Dermis blood vessel endothelial cell (primary cell): Measurements from ENCODE around the gene C6orf89. TPM values are rescaled to one million over a fixed set of nuclear protein-coding genes. Genes with fewer than 3 reads are reported as not detected.
A peak's percentile ranks its signal among the peaks of the same experiment; 100 is the strongest.
"Not testable (repeated sequence)": the region's sequence is repeated elsewhere in the genome, so short reads cannot be mapped to it uniquely, and the experiment has no call there.

Source experiments
- DNase-seq: peaks from one replicate; pipeline ENCODE4 v3.0.0; 2010
- total RNA-seq: library from RNA; depleted of rRNA; stranded (reverse); fragments of >200 nt; gene quantifications from 2 replicates; pipeline ENCODE4 v1.2.3, GENCODE V29; 2014

Gene C6orf89
- total RNA-seq, 1 donor from 2014 or later: 27.7 TPM

- DNase-seq: no peak
These were observed 3.1 kb downstream of the C6orf89 start for GRCh38 chr6:36888654-36889481.

DNA sequence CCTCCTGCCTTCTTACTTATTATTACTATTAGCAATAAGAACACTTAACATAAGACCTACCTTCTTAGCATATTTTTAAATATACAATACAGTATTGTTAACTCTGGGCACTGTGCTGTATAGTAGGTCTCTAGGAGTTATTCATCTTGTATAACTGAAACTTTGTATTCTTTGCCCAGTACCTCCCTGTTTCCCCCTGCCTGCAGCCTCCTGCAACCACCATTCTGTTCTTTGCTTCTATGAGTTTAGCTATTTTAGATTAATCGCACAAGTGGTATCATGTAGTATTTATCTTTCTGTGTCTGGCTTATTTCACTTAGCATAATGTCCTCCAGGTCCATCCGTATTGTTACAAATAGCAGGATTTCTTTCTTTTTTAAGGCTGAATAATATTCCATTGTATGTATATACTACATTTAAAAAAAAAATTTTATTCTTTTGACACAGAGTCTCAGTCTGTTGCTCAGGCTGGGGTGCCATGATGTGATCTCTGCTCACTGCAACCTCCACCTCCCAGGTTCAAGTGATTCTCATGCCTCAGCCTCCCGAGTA lies 4.4 kb downstream of the C6orf89 start:
- no peak for DNase-seq

DNA sequence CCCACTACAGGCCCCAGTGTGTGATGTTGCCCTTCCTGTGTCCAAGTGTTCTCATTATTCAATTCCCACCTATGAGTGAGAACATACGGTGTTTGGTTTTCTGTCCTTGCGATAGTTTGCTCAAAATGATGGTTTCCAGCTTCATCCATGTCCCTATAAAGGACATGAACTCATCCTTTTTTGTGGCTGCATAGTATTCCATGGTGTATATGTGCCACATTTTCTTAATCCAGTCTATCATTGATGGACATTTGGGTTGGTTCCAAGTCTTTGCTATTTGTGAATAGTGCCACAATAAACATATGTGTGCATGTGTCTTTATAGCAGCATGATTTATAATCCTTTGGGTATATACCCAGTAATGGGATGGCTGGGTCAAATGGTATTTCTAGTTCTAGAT lies 5.4 kb downstream of the C6orf89 start:
- DNase-seq: not testable (repeated sequence)

GRCh38 chr6:36893976-36894932 lies 8.5 kb downstream of the C6orf89 start:
- no peak for DNase-seq

GRCh38 chr6:36897609-36898008 lies 11.9 kb downstream of the C6orf89 start:
- DNase-seq: peak; percentile 31

DNA sequence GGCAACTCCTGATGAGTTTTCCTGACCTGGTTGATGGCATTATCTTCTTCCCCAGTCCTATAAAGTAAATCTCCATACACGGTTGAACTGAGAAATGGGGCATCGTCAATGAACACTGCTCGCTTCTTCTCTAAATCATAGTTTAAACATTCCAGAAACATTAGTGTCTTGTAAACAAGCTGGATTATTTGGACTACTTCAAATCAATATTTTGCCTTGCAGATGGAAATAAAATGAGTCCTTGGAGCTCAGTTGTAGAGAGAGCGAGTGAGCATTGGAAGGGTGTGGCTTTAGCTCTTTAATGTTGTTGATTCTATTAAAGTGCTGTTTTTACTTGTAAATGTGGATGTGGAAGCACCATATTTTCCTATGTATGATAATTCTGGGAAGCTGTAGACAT lies 18.4 kb downstream of the C6orf89 start:
- no peak for DNase-seq

DNA sequence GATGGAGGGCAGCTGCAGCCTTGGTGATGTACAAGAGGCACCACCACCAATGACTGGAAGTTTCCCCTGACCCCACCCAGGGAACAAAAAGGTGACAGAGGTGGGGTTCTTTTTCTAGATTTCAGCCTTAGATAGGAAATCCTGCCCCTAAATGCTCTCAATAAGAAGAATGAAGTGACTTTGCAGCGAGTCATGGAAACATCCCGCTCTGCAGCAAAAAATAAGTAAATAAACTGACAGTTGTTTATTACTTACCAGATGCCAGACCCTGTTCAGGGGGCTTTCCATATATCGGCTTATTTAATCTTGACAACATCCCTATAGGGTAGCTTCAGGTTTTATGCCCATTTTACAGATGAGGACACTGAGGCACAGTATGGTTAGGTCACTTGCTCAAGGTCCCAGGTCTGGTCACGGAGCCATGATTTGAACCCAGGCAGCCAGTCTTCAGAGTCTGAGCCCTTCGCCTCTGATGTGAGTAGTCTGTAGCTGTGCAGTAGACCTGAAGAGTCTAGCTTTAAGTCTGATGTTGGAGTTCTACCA lies 19.2 kb downstream of the C6orf89 start:
- DNase-seq: no peak

- peak; percentile 62 for DNase-seq
These were observed 21.0 kb downstream of the C6orf89 start for GRCh38 chr6:36906539-36907325.

DNA sequence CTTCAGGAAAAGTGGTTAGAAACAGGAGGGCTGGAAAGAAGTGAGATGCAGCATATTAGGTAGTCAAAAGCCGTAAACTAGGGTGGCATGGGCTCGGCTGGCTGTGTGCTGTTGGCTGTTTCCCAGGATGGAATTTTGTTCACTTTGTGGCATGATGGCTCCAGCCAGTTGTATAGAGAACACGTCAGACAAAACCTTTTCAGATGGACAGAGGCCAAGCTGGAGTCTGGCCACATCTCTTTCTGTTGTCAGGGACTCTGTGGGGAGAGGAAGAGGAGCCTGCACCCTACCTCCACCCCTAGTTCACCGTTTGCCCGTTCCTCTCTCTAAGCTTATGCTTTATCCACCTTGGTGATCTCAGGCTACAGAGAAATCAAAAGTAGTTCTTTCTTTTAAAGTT lies 22.0 kb downstream of the C6orf89 start:
- peak; percentile 28 for DNase-seq

DNA sequence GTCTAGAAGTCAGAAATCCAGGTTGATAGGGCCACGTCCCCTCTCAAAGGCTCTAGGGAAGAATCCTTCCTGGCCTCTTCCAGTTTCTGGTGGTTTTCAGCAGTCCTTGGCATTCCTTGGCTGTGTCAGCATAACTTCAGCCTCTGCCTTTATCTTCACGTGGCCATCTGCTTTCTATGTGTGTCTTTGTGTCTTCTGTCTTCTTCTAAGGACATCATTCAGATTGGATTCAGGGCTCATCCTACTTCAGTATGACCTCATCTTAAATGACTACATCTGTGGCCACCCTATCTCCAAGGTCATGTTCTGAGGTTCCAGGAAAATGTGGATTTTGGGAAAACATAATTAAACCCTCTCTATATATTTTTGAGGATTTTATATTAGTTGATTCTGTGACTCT lies 23.0 kb downstream of the C6orf89 start:
- no peak for DNase-seq

DNA sequence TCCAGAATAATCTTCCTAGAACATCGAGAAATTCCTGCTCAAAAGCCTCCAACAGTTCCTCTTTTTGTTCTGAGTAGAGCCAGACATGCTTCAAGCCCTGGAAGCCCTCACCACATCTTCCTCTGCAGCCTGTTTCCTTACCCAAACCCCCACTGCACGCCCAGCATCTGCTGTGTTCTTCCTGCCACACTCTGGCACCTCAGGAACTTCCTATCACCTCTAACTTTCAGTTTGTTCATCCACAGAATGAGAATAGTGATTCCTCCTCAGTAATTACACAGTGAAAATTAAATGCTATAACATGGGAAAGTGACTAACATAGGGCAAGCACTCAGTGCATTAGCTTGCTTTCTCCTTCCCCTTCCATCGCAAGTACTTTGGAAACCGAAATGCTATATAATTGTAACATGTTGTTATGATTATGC lies 26.3 kb downstream of the C6orf89 start:
- DNase-seq: peak; percentile 65

GRCh38 chr6:36912586-36912985 lies 26.8 kb downstream of the C6orf89 start:
- DNase-seq: peak; percentile 4

GRCh38 chr6:36913082-36913481 lies 27.3 kb downstream of the C6orf89 start:
- DNase-seq: no peak

DNA sequence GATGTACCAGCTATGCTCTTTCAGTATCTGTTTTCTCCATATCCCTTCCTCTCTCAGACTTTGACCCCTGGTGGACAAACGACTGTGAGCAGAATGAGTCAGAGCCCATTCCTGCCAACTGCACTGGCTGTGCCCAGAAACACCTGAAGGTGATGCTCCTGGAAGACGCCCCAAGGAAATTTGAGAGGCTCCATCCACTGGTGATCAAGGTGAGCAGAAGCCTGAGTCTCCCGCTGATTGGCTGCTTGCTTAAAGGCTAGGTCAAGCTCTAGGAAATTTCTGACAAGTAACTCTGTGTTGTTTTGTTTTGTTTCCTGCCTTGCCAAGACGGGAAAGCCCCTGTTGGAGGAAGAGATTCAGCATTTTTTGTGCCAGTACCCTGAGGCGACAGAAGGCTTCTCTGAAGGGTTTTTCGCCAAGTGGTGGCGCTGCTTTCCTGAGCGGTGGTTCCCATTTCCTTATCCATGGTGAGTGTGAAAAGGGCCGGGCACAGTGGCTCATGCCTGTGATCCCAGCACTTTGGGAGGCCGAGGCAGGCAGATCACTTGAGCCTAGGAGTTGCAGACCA lies 28.6 kb downstream of the C6orf89 start:
- peak; percentile 67 for DNase-seq

- DNase-seq: no peak
These were observed 29.8 kb downstream of the C6orf89 start for GRCh38 chr6:36915599-36915998.

- no peak for DNase-seq
These were observed 30.4 kb downstream of the C6orf89 start for GRCh38 chr6:36916126-36916525.

GRCh38 chr6:36917541-36918193 lies 31.9 kb downstream of the C6orf89 start:
- no peak for DNase-seq

DNA sequence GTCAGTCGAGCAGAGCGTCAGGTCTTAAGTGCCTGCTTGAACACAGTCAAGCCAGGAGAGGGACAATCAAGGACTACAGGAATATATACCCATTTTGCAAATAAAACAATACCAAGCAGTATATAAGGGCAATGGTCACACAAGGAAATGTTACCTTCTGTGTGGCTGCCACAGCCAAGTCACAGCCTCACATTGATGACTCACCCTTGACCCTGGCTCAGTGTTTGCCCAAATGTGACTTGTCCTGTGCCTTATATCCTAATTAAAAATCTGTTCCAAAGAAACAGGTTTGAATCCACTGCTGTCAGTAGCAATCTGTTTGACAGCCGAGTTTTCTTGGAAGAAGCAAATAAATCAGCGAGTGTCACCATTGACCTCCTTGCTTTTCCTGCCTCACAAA lies 34.3 kb downstream of the C6orf89 start:
- no peak for DNase-seq

DNA sequence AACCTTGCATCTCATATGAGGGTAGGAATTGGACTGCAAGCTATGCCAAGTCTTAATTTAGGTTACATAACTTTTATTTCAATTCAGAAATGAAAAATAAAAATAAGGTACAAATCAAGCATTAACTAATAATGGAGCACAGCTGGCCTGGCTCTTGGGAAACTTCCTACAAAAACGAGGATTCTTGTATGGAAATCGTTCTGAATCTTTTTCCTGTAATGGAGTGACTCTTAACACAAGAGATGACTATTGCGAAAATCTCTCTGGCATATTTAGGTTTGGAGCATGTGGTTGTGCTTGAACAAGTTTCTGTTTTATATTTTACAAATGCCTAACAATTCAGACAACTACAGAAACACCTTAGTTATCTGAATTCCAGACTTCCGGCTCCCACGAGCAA lies 34.8 kb downstream of the C6orf89 start:
- no peak for DNase-seq

DNA sequence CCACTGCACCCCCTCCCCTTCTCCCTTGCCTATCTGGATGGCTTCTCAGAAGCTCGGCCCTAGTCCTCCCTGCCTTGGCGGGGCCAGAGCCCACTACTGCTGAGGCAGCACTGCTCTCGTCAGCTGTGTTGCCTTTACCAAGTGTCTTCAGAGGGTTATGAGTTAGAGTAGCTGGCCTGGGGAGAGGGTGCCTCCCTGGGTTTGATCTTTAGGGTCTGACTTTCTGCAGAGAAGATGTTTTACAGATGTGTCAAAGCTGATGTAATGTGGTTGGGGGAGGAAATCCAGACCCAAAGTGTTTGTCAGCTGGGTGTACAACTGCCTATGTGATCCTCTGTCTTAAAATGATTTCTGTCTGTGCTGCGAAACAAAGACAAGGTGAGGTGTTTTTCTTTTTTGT lies 38.4 kb downstream of the C6orf89 start:
- DNase-seq: no peak

GRCh38 chr6:36924778-36925374 lies 39.1 kb downstream of the C6orf89 start:
- DNase-seq: no peak
